ENCODE measurements around the gene TSKS.

The TSKS gene

DNA sequence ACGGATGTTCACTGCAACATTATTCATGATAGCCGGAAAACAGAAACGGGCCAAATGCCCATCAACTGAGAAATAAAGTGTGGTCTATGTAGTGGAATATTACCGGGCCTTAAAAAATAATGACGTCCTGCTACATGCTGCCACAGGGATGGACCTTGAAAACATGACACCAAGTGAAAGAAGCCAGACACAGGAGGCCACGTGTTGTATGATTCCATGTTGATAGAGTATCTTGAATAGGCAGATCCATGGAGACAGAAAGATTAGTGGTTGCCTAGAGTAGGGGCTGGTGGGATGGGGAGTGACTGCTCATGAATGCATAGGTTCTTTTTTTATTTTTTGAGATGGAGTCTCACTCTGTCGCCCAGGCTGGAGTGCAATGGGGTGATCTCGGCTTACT lies 7.4 kb upstream of the TSKS start:
- H2AFZ ChIP-seq (ENCODE audit: low read depth, low read length): no peak overlapping the region
- peaks cover 37% of the 10 kb centered on the region for H3K79me2 ChIP-seq (ENCODE audit: low read length)
- no peak overlapping the region for H3K4me2 ChIP-seq (ENCODE audit: low read length)
- no peak overlapping the region for H3K27ac ChIP-seq (ENCODE audit: low read length)
- H4K20me1 ChIP-seq (ENCODE audit: insufficient read depth, low read length): peaks cover 2% of the 10 kb centered on the region; the same call in 1 of the 2 replicates
- no peak overlapping the region for H3K9ac ChIP-seq (ENCODE audit: low read length)
- no peaks in the 10 kb centered on the region for H3K36me3 ChIP-seq (replicated peaks; ENCODE audit: low read depth, low read length)
- peaks cover 11% of the 10 kb centered on the region for H3K4me1 ChIP-seq (ENCODE audit: low read length)
- H3K27me3 ChIP-seq (ENCODE audit: low read depth, low read length): no peaks in the 10 kb centered on the region
- TF ChIP-seq, protein P1, sequence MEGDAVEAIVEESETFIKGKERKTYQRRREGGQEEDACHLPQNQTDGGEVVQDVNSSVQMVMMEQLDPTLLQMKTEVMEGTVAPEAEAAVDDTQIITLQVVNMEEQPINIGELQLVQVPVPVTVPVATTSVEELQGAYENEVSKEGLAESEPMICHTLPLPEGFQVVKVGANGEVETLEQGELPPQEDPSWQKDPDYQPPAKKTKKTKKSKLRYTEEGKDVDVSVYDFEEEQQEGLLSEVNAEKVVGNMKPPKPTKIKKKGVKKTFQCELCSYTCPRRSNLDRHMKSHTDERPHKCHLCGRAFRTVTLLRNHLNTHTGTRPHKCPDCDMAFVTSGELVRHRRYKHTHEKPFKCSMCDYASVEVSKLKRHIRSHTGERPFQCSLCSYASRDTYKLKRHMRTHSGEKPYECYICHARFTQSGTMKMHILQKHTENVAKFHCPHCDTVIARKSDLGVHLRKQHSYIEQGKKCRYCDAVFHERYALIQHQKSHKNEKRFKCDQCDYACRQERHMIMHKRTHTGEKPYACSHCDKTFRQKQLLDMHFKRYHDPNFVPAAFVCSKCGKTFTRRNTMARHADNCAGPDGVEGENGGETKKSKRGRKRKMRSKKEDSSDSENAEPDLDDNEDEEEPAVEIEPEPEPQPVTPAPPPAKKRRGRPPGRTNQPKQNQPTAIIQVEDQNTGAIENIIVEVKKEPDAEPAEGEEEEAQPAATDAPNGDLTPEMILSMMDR (IDR thresholded peaks at IDR 0.05; ENCODE audit: low read depth, low read length): no peak
- TF ChIP-seq EZH2phosphoT487 (IDR thresholded peaks at IDR 0.05; ENCODE audit: low read depth): no peak
- no peaks in the 10 kb centered on the region for H3K9me3 ChIP-seq (ENCODE audit: insufficient read depth, low read length)
- H3K4me3 ChIP-seq (ENCODE audit: low read length): no peak overlapping the region

DNA sequence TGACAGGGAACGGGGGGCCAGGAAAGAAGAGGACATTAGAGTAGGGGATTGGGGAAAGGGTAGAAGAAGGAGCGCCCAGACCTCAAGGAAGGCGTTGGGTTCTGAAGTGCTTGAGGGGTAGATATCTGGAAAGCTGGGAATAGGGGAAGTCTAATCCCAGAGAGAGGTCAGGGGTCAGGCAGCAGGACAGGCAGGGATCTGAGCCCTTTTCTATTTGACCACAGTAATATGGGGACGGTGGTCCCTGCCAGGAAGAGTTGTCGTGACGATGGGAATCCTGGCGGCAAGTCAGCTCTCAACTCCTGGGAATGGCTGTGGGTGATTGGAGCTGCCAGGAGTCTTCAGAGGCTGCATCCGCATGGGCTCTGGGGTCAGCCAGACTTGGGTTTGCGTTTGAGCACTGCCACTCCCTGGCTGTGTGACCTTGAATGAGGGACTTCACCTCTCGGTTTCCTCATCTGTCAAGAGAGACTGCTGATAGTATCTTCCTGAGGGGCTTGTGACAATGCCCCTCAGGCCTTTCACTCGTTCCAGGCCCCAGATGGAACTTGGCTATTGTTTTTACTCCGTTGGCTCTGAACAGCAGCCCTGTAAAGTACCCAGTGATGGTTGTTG lies 5.0 kb upstream of the TSKS start:
- H3K4me2 ChIP-seq (ENCODE audit: low read length): peak overlapping the region; percentile 97
- H3K27ac ChIP-seq (ENCODE audit: low read length): no peak overlapping the region
- no peak overlapping the region for H2AFZ ChIP-seq (ENCODE audit: low read depth, low read length)
- H3K4me3 ChIP-seq (ENCODE audit: low read length): peak overlapping the region; percentile 88
- H3K9ac ChIP-seq (ENCODE audit: low read length): peak overlapping the region; percentile 80
- H3K79me2 ChIP-seq (ENCODE audit: low read length): peaks cover 34% of the 10 kb centered on the region
- no peaks in the 10 kb centered on the region for H3K36me3 ChIP-seq (replicated peaks; ENCODE audit: low read depth, low read length)
- H4K20me1 ChIP-seq (ENCODE audit: insufficient read depth, low read length): peaks cover 2% of the 10 kb centered on the region; the same call in 1 of the 2 replicates
- H3K27me3 ChIP-seq (ENCODE audit: low read depth, low read length): no peaks in the 10 kb centered on the region
- H3K9me3 ChIP-seq (ENCODE audit: insufficient read depth, low read length): no peaks in the 10 kb centered on the region
- TF ChIP-seq, protein P1 (IDR thresholded peaks at IDR 0.05; ENCODE audit: low read depth, low read length): no peak
- TF ChIP-seq EZH2phosphoT487 (IDR thresholded peaks at IDR 0.05; ENCODE audit: low read depth): no peak
- peaks cover 14% of the 10 kb centered on the region for H3K4me1 ChIP-seq (ENCODE audit: low read length)

DNA sequence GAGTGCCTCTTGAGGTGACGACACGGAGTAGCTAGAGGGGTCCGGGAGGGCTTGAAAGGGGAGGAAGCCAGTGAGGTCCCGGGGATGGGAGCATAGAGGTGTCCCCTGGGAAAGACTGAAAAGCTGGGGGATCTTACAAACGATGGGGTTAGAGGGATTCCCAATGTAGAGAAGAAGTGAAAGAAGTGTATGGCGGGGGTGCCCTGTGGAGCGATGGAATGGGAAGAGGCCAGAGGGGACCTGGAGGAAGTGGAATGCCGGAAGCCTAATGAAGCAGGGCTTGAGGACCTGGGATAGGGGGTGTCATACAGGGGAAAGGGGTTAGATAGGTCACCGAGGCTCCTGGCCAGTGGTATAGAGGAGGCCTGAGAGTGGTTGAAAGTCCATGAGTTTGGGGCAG lies 4.3 kb upstream of the TSKS start:
- Histone ChIP-seq H3K4me1 (ENCODE audit: low read length) (peaks cover 14% of the 10 kb centered on the region), H3K27me3 (ENCODE audit: low read depth, low read length) (no peaks in the 10 kb centered on the region), H3K4me3 (ENCODE audit: low read length) (peak overlapping the region; percentile 88), H2AFZ (ENCODE audit: low read depth, low read length) (no peak overlapping the region), H3K27ac (ENCODE audit: low read length) (0 out of 2 replicates have a peak overlapping the region, but pooled peaks have one; percentile 1), H4K20me1 (ENCODE audit: insufficient read depth, low read length) (peaks cover 2% of the 10 kb centered on the region; the same call in 1 of the 2 replicates), H3K9ac (ENCODE audit: low read length) (peak overlapping the region; percentile 80), H3K4me2 (ENCODE audit: low read length) (peak overlapping the region; percentile 97), H3K9me3 (ENCODE audit: insufficient read depth, low read length) (no peaks in the 10 kb centered on the region), H3K36me3 (replicated peaks; ENCODE audit: low read depth, low read length) (no peaks in the 10 kb centered on the region), H3K79me2 (ENCODE audit: low read length) (peaks cover 34% of the 10 kb centered on the region)
- TF ChIP-seq, protein P1 (IDR thresholded peaks at IDR 0.05; ENCODE audit: low read depth, low read length): no peak
- TF ChIP-seq EZH2phosphoT487 (IDR thresholded peaks at IDR 0.05; ENCODE audit: low read depth): no peak

DNA sequence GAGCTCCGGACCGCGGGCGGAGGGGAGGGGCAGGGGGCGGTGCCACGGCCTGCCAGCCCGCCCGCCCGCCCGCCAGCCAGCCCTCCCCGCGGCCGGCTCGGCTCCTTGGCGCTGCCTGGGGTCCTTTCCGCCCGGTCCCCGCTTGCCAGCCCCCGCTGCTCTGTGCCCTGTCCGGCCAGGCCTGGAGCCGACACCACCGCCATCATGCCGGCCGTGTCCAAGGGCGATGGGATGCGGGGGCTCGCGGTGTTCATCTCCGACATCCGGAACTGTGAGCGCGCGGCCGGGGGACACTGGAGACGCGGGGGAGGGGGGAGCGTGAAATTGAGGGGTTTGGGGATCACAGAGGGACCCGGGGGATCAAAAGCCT lies 3.8 kb upstream of the TSKS start, which contains the start of gene AP2A1:
Gene AP2A1, plus strand, starts transcription at position 72 of the 370 bp plus-strand sequence. Its CDS starts 133 bp downstream, at position 205.
- Histone ChIP-seq H3K4me3 (ENCODE audit: low read length) (peak within 1 kb of the TSS; percentile 88), H3K9me3 (ENCODE audit: insufficient read depth, low read length) (no peaks in the 10 kb centered on the region), H4K20me1 (ENCODE audit: insufficient read depth, low read length) (peaks cover 2% of the 10 kb centered on the region; the same call in 1 of the 2 replicates), H3K27me3 (ENCODE audit: low read depth, low read length) (no peaks in the 10 kb centered on the region), H2AFZ (ENCODE audit: low read depth, low read length) (peak within 1 kb of the TSS; percentile 80), H3K36me3 (replicated peaks; ENCODE audit: low read depth, low read length) (no peaks in the 10 kb centered on the region), H3K4me2 (ENCODE audit: low read length) (peak within 1 kb of the TSS; percentile 97), H3K79me2 (ENCODE audit: low read length) (peaks cover 34% of the 10 kb centered on the region), H3K27ac (ENCODE audit: low read length) (peak within 1 kb of the TSS; percentile 77), H3K4me1 (ENCODE audit: low read length) (peaks cover 14% of the 10 kb centered on the region), H3K9ac (ENCODE audit: low read length) (peak within 1 kb of the TSS; percentile 82)
- TF ChIP-seq EZH2phosphoT487 (IDR thresholded peaks at IDR 0.05; ENCODE audit: low read depth): no peak
- TF ChIP-seq, protein P1 (IDR thresholded peaks at IDR 0.05; ENCODE audit: low read depth, low read length): no peak

Data from OCI-LY3 (cell line).